Epithelial cell of esophagus (primary cell): Measurements from ENCODE around the gene EIF2S2.

Source experiments
- DNase-seq: peaks from one replicate; pipeline ENCODE4 v3.0.0; 2010; ENCODE audit warnings: low read depth
- H3K4me3 ChIP-seq: 2 replicates; pipeline ENCODE4 v1.5.1; 2011; ENCODE audit warnings: mild to moderate bottlenecking, low read length, control low read depth
- CTCF ChIP-seq: IDR thresholded peaks from 2 replicates; pipeline ENCODE4 v1.5.1; 2011; ENCODE audit warnings: low read depth, mild to moderate bottlenecking, low read length, control low read depth, inconsistent platforms; ENCODE audit not compliant: insufficient read depth; ENCODE audit errors: missing control alignments

Gene EIF2S2

GRCh38 chr20:34112600-34113101 lies 608 bp upstream of the EIF2S2 start:
- peak overlapping the region; percentile 97 for H3K4me3 ChIP-seq
- peak; percentile 31 for DNase-seq
- no peak for TF ChIP-seq CTCF

- peak overlapping the region; percentile 97 for H3K4me3 ChIP-seq
- no peak for TF ChIP-seq CTCF
- DNase-seq: peak; percentile 75
Observed at GRCh38 chr20:34110745-34111641, 1.1 kb downstream of the EIF2S2 start.

GRCh38 chr20:34110025-34110744 lies 1.9 kb downstream of the EIF2S2 start:
- DNase-seq: no peak
- peak overlapping the region; percentile 97 for H3K4me3 ChIP-seq
- TF ChIP-seq CTCF: no peak

- TF ChIP-seq CTCF: no peak
- DNase-seq: no peak
- H3K4me3 ChIP-seq: no peak overlapping the region
Observed at GRCh38 chr20:34109442-34109841, 2.6 kb downstream of the EIF2S2 start.

- DNase-seq: peak; percentile 23
- TF ChIP-seq CTCF: no peak
- H3K4me3 ChIP-seq: no peak overlapping the region
Observed at GRCh38 chr20:34108616-34109174, 3.3 kb downstream of the EIF2S2 start.

GRCh38 chr20:34105978-34106675 lies 5.9 kb downstream of the EIF2S2 start:
- H3K4me3 ChIP-seq: no peak overlapping the region
- DNase-seq: no peak
- TF ChIP-seq CTCF: no peak
